ENCODE data around the gene BLOC1S5.
"Not testable (repeated sequence)": the region's sequence is repeated elsewhere in the genome, so short reads cannot be mapped to it uniquely, and the experiment has no call there.

Gene BLOC1S5

DNA sequence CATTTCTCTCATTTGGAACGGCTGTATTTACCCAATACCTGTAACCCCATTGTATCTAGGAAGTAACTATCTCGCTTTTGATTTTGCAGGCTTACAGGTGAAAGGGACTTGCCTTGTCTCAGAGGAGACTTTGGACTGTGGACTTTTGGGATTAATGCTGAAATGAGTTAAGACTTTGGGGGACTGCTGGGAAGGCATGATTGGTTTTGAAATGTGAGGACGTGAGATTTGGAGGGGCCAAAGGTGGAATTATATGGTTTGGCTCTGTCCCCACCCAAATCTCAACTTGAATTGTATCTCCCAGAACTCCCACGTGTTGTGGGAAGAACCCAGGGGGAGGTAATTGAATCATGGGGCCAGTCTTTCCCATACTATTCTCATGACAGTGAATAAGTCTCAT, 18.4 kb downstream of the BLOC1S5 start:
- not testable (repeated sequence) for DNase-seq (ENCODE audit: low read depth in 2 of 2, low spot score in 1 of 2)

DNA sequence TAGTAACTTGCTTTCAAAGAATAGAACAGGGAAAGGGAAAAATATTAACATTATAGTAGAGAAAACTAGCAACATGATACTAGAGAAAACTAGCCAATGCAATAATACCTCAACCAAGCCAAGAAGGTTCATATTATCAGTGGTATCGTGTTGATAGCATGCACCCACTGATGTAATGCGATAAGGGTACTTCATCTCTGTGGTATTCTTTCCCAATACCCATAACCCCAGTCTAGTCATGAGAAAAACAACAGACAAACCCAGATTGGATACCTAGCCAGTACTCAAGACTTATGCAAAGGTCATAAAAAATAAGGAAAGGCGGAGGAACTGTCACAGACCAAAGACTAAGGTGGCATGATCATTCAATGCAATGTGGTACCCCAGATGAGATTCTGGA, 21.0 kb downstream of the BLOC1S5 start:
- no peak for DNase-seq (ENCODE audit: low read depth in 2 of 2, low spot score in 1 of 2)

DNA sequence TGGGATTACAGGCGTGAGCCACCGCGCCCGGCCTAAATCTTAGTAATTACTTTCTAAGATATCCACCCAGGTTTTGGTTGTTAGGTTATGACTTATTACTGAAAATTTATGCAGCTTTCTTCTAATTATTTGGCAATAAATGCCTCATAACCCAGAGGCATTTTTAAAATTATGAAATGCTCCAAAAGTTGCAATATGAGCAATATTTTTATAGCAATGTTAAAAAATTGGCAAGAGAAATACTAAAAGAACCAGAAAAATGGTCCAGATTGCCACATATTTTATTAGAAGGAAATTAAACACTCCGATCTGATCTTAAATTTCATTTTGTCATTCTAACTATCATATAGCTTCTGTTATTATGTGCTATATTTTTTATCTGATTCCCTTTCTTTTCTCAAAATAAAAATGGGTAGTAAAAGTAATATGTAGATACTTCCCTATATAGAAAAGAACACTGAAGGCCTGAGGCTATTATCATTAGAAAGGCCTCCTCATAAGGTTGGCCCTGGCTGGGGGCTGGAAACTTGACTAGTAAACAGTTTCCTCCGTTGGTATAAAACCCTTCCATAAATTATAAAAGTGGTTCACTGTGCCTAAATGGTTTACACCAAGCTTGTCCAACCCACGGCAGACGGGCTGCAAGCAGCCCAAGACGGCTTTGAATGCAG, 22.1 kb downstream of the BLOC1S5 start:
- DNase-seq (ENCODE audit: low read depth in 2 of 2, low spot score in 1 of 2) = no peak

DNA sequence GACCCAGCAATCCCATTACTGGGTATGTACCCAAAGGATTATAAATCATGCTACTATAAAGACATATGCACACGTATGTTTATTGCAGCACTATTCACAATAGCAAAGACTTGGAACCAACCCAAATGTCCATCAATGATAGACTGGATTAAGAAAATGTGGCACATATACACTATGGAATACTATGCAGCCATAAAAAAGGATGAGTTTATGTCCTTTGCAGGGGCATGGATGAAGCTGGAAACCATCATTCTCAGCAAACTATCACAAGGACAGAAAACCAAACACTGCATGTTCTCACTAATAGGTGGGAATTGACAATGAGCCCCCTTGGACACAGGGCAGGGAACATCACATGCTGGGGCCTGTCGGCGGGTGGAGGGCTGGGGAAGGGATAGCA, 30.1 kb downstream of the BLOC1S5 start:
- DNase-seq (ENCODE audit: low read depth in 2 of 2, low spot score in 1 of 2) = not testable (repeated sequence)

DNA sequence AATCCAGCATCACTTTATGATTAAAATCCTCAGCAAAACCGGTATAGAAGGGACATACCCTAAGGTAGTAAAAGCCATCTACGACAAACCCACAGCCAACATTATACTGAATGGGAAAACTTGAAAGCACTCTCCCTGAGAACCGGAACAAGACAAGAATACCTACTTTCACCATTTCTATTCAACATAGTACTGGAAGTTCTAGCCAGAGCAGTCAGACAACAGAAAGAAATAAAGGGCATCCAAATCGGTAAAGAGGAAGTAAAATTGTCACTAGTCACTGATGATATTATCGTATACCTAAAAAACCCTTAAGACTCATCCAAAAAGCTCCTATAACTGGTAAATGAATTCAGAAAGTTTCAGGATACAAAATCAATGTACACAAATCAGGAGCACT, 33.3 kb downstream of the BLOC1S5 start:
- DNase-seq (ENCODE audit: low read depth in 2 of 2, low spot score in 1 of 2) = no peak

DNA sequence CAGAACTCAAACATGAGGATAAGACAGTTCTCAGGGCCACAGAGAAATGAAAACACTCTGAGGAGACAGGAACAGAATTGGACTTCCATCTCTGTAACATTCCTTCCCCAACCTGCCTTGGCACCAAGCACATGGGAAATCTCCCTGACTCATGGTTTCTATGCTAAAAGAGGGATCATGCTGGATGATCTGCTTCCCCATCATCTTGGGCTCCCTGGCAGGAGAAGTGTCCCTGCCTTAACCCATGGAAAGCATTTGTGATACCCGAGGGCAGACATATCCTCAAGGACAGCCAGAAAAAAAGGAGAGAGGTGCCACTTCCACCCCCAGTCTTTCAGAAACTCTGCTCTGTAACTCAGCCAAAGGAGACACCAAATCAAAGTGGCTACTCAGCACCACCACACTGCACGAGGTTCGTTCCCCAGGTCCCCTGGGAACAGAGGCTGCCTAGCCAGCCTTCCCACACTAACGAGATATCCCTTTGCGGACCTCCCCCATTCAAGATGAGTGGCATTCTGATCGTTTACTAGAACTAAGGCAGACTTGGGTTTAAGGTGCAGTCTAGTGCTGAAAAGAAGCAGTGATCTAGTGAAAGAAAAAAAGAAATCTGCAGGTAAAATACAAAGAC, 34.8 kb downstream of the BLOC1S5 start:
- no peak for DNase-seq (ENCODE audit: low read depth in 2 of 2, low spot score in 1 of 2)

DNA sequence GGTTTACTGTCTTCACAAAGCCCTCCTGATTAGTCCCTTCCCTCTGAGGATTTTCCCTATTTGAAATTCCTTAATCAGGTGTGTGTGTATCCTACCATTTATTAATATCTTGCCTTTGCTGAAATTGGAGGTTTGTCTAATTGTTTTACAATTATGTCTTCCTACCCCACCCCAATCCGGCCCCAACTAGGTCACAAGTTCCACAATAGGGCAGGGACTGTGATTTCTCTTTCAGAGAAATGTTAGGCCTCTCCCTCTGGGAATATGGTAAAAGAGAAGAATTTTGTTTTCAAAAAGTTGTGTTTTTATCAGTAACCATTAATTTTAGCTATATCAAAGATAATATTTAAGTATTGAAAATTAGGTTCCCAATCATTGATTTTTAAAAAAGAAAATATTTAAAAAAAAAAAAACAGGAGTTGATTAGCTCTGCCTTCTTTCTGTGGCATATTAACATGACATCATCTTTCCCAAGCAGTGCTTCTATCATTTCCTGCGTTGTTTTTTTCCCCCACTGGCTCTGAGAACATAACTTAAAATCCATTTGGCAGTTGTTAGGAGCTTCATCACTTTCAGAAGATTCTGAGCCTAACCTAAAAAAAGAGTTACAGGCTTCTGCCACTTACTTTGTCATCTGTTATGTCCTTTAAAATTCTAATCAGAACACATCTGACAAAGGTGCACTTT, 36.1 kb downstream of the BLOC1S5 start:
- DNase-seq (ENCODE audit: low read depth in 2 of 2, low spot score in 1 of 2) = no peak

DNA sequence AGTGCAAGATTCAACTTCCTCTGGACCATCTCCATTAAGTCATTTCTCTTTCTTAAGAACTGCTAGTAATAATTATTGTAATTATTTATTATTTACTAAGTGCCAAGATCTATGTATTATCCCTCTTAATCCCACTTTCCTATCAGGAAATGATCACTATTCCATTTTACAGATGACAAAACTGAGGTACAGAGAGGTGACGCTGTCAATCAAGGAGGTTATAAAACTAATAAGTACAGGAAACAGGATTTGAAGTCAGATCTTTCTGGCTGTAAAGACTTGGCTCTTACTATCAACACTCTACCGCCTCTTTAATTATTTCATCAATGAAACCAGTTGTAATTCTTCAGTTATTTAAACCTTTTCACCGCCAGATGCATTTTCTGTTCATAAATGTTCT, 37.4 kb downstream of the BLOC1S5 start:
- DNase-seq (ENCODE audit: low read depth in 2 of 2, low spot score in 1 of 2) = no peak

DNA sequence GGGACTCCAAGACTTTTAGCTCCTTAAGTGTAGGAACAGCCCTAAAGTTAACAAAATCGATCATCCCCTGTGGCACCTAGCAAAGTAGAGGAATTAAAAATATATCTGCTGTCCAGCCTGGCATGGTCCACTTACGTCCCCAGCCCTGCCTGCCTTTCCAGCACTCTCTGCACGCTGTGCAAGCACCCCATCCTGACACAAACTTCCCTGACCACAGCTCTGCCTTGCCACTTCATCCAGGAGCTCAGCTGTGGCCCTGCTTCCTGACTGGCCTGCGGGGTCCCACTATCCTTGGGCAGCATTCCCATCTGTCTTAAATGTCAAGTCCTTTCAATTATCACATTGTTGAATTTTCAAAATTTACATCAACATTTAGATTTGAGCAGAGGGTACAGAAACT, 39.0 kb downstream of the BLOC1S5 start:
- no peak for DNase-seq (ENCODE audit: low read depth in 2 of 2, low spot score in 1 of 2)

DNA sequence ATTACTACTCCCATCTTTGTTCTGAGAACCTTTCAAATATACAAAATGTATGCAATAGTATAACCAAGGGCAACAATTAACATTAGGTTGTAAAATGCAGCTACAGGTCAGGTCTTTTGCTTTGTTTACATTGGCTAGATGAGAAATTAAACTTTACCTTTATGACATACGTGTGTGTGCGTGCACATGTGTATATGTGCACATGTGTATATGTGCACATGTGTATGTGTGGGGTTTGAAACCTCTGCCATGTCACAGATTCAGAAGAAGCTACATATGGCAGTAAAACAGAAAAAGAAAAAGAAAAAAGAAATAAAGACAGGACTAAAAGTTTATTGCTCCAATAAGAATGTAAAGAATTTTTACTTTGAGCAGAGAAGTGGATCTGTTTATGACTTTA, 40.6 kb downstream of the BLOC1S5 start:
- no peak for DNase-seq (ENCODE audit: low read depth in 2 of 2, low spot score in 1 of 2)

DNA sequence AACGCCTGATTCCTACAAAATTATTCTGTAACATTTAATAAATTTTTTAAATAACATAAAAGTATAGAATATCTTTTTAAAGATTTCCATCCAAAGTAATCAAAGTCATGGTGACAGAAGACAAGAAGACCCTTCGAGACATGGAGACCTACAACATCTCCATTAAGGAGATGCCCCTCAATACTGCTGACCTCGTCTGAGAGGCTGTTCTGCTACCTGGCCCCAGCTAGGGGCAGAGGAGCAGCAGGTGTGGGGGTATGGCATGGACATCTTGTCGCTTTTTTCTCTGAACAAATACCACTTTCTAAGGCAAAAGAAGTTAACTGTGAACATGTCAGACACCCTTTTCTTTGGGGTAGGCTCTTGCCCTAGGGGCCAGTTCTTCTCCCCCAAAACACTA, 44.1 kb downstream of the BLOC1S5 start:
- DNase-seq (ENCODE audit: low read depth in 2 of 2, low spot score in 1 of 2) = no peak

DNA sequence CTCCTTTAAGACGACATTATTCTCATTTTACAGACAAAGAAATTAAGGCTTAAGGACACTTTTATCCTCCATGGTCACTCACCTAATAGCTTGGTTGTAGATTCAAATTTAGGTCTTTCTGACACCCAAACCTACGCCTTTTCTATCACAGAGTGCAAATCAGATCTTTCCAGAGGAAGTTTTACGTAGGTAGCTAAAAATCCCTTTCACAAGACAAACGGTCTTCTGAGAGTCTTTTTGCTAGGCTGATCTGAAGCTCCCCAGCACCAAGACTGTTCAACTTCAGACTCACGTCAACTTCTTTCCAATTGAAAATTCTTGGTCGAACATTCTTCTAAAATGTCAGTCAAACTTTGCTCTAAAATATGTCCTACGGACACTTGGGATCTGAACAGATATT, 46.5 kb downstream of the BLOC1S5 start:
- no peak for DNase-seq (ENCODE audit: low read depth in 2 of 2, low spot score in 1 of 2)

DNA sequence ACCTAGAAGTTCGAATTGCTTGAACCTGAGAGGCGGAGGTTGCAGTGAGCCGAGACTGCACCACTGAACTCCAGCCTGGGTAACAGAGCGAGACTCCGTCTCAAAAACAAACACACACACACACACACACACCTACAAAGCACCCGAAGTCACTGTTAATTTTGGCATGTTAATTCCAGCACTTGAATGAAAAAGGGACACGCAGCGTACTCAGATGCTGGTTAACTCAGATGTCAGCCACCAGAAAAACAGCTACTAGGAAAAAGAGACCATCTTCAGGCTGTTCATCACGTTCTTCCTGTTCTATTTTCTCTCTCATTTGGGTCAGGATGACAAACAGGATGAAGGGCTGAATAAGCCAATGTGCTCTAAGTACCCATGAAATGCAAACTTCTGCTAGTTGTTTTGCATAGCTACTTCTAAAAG, 46.9 kb downstream of the BLOC1S5 start:
- DNase-seq (ENCODE audit: low read depth in 2 of 2, low spot score in 1 of 2) = no peak

DNA sequence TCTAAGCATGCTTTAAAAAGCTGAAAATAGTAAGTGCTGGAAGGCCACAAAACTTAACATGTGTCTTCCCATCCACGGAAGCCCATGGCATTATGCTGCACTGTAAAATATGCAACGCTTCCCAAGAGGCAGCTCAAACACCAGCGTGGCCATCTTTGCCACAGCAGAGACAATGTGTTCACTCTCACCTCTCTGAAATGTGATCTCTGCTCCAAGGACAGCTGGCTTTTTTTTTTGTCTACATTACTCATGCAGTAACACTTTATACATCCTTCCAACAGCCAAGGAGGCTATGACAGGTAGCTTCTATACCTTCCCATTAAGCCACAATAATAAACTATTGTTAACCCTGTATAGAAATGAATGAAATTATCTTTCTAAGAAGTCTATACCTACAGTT, 49.2 kb downstream of the BLOC1S5 start:
- no peak for DNase-seq (ENCODE audit: low read depth in 2 of 2, low spot score in 1 of 2)

DNA sequence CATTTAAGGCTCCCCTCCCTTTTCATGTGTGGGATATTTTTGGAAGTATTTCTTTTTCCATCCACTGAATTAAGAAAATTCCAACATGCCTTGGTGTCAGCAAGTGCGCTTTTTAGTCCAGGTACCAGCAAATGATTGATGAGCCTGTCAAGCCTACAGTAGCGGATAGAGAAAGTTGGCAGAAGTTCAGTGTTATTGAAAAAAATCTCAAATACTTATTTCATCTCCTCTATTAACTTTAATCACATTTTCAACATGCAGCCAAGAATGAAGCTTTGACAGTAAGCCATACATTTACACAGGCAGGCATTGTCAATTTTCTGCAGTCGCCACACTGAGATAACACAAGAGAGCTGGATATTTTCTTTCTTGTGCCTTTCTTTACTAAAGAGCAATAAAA, 50.4 kb downstream of the BLOC1S5 start:
- DNase-seq (ENCODE audit: low read depth in 2 of 2, low spot score in 1 of 2) = no peak

DNA sequence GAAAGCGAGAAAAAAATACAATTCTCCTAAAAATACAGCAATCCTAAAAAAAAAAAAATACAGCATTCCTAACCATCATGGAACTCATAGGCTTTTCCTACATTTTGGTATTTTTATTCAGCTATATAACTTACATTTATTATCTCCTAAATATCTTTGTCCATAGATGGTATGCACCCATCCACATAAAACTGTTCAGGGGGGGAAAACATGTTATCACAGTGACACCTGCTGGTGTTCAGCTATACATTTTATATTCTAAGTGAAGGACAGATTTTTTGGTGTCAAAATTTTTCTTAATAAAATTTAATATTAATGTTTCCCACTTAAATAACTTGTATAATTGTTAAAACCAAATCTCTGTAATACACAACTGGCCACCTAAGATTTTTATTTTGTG, 58.0 kb downstream of the BLOC1S5 start:
- no peak for DNase-seq (ENCODE audit: low read depth in 2 of 2, low spot score in 1 of 2)

DNA sequence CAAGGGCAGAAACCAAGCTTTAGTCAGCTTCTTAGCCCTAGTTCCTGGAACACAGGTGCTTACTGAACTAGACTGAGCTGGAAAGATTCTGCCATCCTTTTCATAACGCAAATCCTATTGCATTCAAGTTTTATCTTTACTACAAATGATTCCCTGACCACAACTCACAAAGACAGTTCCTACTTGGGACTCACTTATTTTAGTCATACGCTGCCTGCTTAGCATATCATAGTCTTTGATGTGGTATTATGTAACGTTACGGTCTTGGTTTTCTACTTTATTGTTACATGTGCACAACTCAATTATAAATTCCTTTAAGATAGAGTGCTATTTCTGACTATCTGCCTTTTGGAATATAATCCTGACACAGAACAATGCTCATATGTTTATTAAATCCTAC, 59.1 kb downstream of the BLOC1S5 start:
- DNase-seq (ENCODE audit: low read depth in 2 of 2, low spot score in 1 of 2) = no peak

DNA sequence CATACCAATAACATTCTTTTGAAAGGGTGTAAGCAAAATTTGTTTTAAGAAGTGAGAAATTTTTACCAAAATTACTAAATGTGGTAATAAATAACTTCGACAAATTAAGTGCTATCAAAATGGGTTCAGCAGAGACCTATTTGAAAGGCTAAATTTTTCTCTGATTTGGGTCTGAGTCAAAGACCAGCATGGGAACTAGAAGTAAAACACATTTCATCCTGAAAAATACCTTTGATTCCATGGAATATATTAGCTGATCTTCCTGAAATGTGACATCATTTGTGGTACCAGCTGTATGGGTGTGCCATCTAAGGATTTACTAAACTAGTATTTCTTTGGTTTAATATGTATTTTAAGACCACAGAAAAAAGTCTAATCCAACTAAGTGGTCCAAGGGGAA, 63.6 kb downstream of the BLOC1S5 start:
- DNase-seq (ENCODE audit: low read depth in 2 of 2, low spot score in 1 of 2) = no peak

DNA sequence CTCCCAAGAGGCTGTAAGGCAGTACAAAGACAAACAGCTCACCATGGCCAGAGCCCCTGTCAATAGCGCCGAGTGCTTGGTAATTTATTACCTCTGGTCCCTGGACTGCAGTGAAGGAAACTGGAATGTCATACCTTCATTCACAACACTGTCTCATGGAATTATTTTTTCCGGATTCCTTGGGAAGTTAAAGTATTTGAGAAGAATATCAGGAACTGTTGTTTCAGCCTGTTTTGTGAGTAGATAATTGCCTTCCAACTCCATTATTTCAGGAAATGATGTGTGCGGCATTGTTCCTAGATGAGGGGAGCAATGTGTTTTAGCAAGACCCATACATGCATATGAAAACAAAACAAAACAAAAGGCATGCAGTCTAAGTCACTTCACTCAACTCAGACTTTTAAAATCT, 64.0 kb downstream of the BLOC1S5 start:
- DNase-seq (ENCODE audit: low read depth in 2 of 2, low spot score in 1 of 2) = no peak

DNA sequence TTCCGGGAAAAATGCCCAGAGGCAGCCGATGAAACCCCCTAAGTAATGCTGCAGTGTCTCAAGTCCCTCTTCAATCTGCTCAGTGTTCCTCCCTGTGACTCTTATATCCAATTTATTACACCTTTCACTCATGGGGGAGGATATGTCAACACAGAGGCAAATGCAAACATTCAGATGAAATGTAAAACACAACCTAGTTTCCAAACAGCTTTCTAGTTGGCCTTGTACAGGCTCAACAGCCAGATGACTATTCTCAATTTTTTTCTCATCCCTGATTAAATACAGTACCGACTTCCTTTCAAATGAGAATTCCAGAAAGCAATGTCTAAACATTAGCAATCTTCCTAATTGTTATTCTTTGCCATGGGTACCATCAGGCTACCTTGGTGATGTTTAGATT, 65.0 kb downstream of the BLOC1S5 start:
- no peak for DNase-seq (ENCODE audit: low read depth in 2 of 2, low spot score in 1 of 2)

DNA sequence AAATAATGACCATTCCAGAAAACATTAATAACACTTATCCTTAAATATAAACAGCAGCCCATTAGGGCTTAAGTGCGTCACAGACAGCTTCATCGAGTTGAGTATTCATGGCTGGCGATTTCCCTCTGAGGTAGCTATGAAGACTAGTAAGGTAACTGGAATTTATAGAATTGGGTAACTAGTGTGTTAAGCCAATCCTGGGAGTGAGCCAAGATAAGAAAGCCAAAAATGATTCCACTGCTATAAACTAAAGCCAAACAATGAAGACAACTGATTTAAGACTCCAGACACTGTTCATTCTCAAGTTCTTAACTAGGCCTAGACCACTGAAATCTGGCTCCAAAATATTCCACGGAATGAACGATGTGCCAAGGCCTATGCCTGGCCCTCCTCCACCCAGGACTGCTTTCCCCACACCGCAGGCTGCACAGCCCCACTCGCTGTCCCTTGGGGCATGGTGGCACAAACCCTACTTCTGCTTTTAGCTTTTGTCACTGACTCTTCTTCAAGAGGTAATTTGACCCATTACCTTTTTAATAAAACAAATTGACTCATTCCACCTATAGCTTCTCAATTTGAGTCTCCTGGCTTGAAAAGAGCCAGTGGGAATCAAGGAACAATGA, 66.0 kb downstream of the BLOC1S5 start:
- no peak for DNase-seq (ENCODE audit: low read depth in 2 of 2, low spot score in 1 of 2)

DNA sequence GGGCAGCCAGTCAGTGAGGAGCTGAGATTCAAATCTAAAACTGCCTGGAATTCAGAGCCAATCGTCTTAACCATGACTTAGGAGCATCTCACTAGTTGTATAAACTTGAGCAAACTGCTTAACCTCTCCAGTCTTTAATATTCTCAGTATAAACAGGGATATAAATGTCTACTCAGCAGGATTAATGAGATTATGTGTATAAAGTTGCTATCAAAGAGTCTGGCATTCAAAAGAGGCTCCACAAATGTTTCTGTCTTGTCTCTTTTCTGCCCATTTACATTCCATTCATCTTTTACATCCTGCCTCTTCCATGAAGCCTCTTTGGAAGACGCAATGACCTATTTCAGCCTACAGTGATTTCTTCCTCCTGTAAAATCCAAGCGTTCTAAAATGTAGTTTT, 66.9 kb downstream of the BLOC1S5 start:
- DNase-seq (ENCODE audit: low read depth in 2 of 2, low spot score in 1 of 2) = no peak
